OCI-LY7 (cell line): ENCODE results near the gene AFF3. TPM values are rescaled to one million over a fixed set of nuclear protein-coding genes. Genes with fewer than 3 reads are reported as not detected.

Source experiments
- BruUV-seq: library from RNA; stranded (reverse); fragments of 400-500 nt; replicated peaks from 2 replicates; lab custom pipeline; 2021; lab: Mats Ljungman, UMichigan
- CTCF ChIA-PET: fragments of 300-600 bp; sonication (Branson Sonifier 250); formaldehyde crosslinking; loops from one replicate; lab custom pipeline; 2022; ENCODE audit warnings: antibody characterized with exemption; ENCODE audit not compliant: unreplicated experiment; lab: Charles Lee
- POLR2A ChIA-PET: fragments of 300-600 bp; sonication (Branson Sonifier 250); formaldehyde crosslinking; loops from one replicate; lab custom pipeline; 2022; ENCODE audit warnings: antibody characterized with exemption; lab: Charles Lee
- DNase-seq: peaks from one replicate; pipeline ENCODE4 v3.0.0-alpha.2; 2015; ENCODE audit warnings: low spot score
- H2AFZ ChIP-seq: fragments of 200-600 bp; sonication (generic), shearing (Covaris generic); 2 replicates; pipeline ENCODE4 v1.6.1; 2014; ENCODE audit warnings: mild to moderate bottlenecking, antibody characterized with exemption, low read length, moderate library complexity
- H3K27ac ChIP-seq: fragments of 200-600 bp; sonication (generic); 2 replicates; pipeline ENCODE4 v1.5.1; 2014; ENCODE audit warnings: mixed run types, low read depth, mild to moderate bottlenecking, moderate library complexity, low read length, inconsistent platforms; ENCODE audit not compliant: poor library complexity, severe bottlenecking
- H3K36me3 ChIP-seq: fragments of 200-600 bp; sonication (generic); 2 replicates; pipeline ENCODE4 v1.6.1; 2014; ENCODE audit warnings: mild to moderate bottlenecking, antibody characterized with exemption, low read length, moderate library complexity, mixed read lengths; ENCODE audit not compliant: insufficient read depth
- H3K4me1 ChIP-seq: fragments of 200-600 bp; sonication (generic); 2 replicates; pipeline ENCODE4 v1.5.1; 2014; ENCODE audit warnings: mild to moderate bottlenecking, low read length; ENCODE audit not compliant: insufficient read depth, poor library complexity, severe bottlenecking
- H3K4me2 ChIP-seq: fragments of 200-600 bp; sonication (generic); 2 replicates; pipeline ENCODE4 v1.6.1; 2014; ENCODE audit warnings: mild to moderate bottlenecking, low read length
- H3K4me3 ChIP-seq: fragments of 200-600 bp; sonication (generic); 2 replicates; pipeline ENCODE4 v1.5.1; 2014; ENCODE audit warnings: mild to moderate bottlenecking, low read depth, low read length; ENCODE audit not compliant: poor library complexity, severe bottlenecking
- H3K79me2 ChIP-seq: fragments of 200-600 bp; sonication (generic); 2 replicates; pipeline ENCODE4 v1.6.1; 2016; ENCODE audit warnings: low read depth, mild to moderate bottlenecking, low read length, moderate library complexity, mixed read lengths; ENCODE audit not compliant: insufficient read depth
- H3K9me2 ChIP-seq: fragments of 200-600 bp; sonication (generic); 2 replicates; pipeline ENCODE4 v1.6.1; 2016; ENCODE audit warnings: mild to moderate bottlenecking, low read length, mixed read lengths; ENCODE audit not compliant: insufficient read depth
- H3K9me3 ChIP-seq: fragments of 200-600 bp; sonication (generic); 2 replicates; pipeline ENCODE4 v1.6.1; 2014; ENCODE audit warnings: mild to moderate bottlenecking, mixed run types, low read length, mixed read lengths
- H4K20me1 ChIP-seq: fragments of 200-600 bp; sonication (generic); 2 replicates; pipeline ENCODE4 v1.6.1; 2014; ENCODE audit warnings: mild to moderate bottlenecking, antibody characterized with exemption, low read length, moderate library complexity, mixed read lengths; ENCODE audit not compliant: insufficient read depth
- EZH2phosphoT487 ChIP-seq: fragments of 200-600 bp; sonication (generic); IDR thresholded peaks from 2 replicates; pipeline ENCODE4 v1.6.1; 2018; ENCODE audit warnings: low read depth, borderline replicate concordance, mild to moderate bottlenecking, mixed run types, antibody characterized with exemption, low read length, moderate library complexity, mixed read lengths
- intact Hi-C: fragments of 100-400 bp; cut with micrococcal nuclease; formaldehyde crosslinking; loops from one replicate; pipeline ENCODE4 v1.10.0; 2022; ENCODE audit not compliant: unreplicated experiment
- total RNA-seq, 2 experiments: library from RNA; depleted of rRNA in 1 of 2; stranded (reverse); fragments of >200 nt in 1 of 2; shearing (Covaris generic) in 1 of 2; gene quantifications; 2 replicates each; pipeline ENCODE4 v1.2.3, GENCODE V29; 2014 to 2022
- TF ChIP-seq, protein P1 (sequence below): fragments of 200-600 bp; sonication (generic); conservative IDR thresholded peaks from 2 replicates; pipeline ENCODE4 v1.5.1; 2014; ENCODE audit warnings: mild to moderate bottlenecking, antibody characterized with exemption, low read length, moderate library complexity, mixed read lengths

Gene AFF3
- total RNA-seq, 2 experiments from 2014 or later, result 131 to 133 TPM

DNA sequence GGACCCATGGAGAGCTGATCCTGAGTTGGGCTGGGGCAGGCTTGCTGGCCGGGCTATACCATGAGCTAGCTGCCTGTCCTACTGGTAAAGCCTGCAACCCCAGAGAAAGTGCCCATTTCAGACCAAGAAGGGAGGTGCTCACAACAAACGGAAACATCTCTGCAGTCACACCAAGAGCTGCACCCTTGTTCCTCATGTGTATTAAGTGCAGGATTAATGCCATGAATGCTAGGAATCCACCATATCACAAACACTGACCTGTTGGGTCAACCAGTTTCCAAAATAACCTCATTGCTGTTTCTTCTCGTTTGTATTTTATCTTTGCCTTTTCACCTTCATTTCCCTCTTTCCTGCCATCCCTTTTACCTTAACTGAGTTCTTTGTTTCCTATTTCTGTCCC lies 69.9 kb downstream of the AFF3 start:
- H3K27ac ChIP-seq, result no peak overlapping the region
- H3K36me3 ChIP-seq, result peaks cover 84% of the 10 kb centered on the region
- H3K79me2 ChIP-seq, result no peaks in the 10 kb centered on the region
- intact Hi-C loops, result no loop called here
- TF ChIP-seq, protein P1, sequence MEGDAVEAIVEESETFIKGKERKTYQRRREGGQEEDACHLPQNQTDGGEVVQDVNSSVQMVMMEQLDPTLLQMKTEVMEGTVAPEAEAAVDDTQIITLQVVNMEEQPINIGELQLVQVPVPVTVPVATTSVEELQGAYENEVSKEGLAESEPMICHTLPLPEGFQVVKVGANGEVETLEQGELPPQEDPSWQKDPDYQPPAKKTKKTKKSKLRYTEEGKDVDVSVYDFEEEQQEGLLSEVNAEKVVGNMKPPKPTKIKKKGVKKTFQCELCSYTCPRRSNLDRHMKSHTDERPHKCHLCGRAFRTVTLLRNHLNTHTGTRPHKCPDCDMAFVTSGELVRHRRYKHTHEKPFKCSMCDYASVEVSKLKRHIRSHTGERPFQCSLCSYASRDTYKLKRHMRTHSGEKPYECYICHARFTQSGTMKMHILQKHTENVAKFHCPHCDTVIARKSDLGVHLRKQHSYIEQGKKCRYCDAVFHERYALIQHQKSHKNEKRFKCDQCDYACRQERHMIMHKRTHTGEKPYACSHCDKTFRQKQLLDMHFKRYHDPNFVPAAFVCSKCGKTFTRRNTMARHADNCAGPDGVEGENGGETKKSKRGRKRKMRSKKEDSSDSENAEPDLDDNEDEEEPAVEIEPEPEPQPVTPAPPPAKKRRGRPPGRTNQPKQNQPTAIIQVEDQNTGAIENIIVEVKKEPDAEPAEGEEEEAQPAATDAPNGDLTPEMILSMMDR, result no peak
- no peak for TF ChIP-seq EZH2phosphoT487
- H3K9me2 ChIP-seq, result no peaks in the 10 kb centered on the region
- no peaks in the 10 kb centered on the region for H3K4me1 ChIP-seq
- H4K20me1 ChIP-seq, result no peaks in the 10 kb centered on the region
- H3K4me2 ChIP-seq, result no peak overlapping the region
- ChIA-PET POLR2A (no interaction called here), CTCF (no interaction called here)
- BruUV-seq, result no TSS peak
- H2AFZ ChIP-seq, result no peak overlapping the region
- no peak overlapping the region for H3K4me3 ChIP-seq
- no peaks in the 10 kb centered on the region for H3K9me3 ChIP-seq
- DNase-seq, result no peak

DNA sequence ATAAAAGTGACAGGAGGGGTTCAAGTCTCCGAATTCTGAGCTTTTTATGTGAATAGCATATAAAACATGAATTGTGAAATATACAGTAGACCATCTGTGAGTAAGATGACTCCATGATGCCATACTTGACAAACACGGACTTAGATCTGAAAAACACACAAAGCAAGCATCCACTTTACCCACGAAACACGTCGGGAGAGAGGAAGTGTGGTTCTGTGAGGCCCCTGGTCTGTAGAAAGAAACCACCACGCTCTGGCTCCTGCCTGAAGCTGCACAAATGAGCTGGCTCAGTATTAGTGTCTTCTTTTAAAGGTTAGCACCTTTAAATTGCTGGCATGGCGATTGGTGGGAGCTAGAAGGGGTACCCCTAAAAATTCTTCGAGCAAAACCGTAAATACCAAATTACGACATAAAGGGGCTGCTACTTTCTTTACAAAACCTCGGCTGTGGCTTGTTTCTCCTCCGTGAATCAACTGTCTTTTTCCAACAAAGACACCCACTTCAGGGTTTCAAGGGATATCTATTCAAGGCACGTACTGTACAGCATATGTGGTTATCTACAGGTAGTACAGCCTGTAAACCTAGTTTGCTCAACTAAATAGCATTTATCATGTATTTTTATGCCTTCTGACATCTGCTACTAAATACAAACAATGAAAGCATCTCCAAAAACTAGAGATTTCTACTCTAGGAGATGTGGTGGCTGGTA lies 70.9 kb downstream of the AFF3 start:
- no peak for DNase-seq

More for the DNA sequence above, 70.9 kb downstream of the AFF3 start:
- no TSS peak for BruUV-seq
- no peak overlapping the region for H3K27ac ChIP-seq
- POLR2A ChIA-PET, result interaction anchor here (0.9 kb wide), 1 partner anchor 17 kb away, joined by 3 read pairs; no protein-coding TSS in a partner anchor
- no peak overlapping the region for H3K4me2 ChIP-seq
- H3K79me2 ChIP-seq, result no peaks in the 10 kb centered on the region
- H3K4me1 ChIP-seq, result no peaks in the 10 kb centered on the region
- CTCF ChIA-PET, result no interaction called here
- peaks cover 87% of the 10 kb centered on the region for H3K36me3 ChIP-seq
- no peak overlapping the region for H2AFZ ChIP-seq
- no peaks in the 10 kb centered on the region for H3K9me2 ChIP-seq
- H3K9me3 ChIP-seq, result no peaks in the 10 kb centered on the region
- no peaks in the 10 kb centered on the region for H4K20me1 ChIP-seq
- intact Hi-C loops, result no loop called here
- TF ChIP-seq, protein P1, result no peak
- no peak for TF ChIP-seq EZH2phosphoT487
- H3K4me3 ChIP-seq, result no peak overlapping the region
